GM21390 (cell line): Measurements from ENCODE around the gene KCND1.

Experiments
- ATAC-seq: cut with Tn5 transposase; IDR thresholded peaks from one replicate; pipeline ENCODE4 v1.9.1; 2021; ENCODE audit not compliant: unreplicated experiment

The KCND1 gene

GRCh38 chrX:48938721-48939425 is 32.8 kb downstream of the KCND1 start:
- peak; percentile 39 for ATAC-seq

GRCh38 chrX:48937054-48937907 is 34.4 kb downstream of the KCND1 start:
- peak; percentile 58 for ATAC-seq

GRCh38 chrX:48936429-48937053 is 35.1 kb downstream of the KCND1 start:
- no peak for ATAC-seq

GRCh38 chrX:48935301-48935670 is 36.4 kb downstream of the KCND1 start:
- ATAC-seq: no peak

- ATAC-seq: no peak
Observed at GRCh38 chrX:48934581-48935300, 36.9 kb downstream of the KCND1 start.

GRCh38 chrX:48933757-48934156 is 37.9 kb downstream of the KCND1 start:
- ATAC-seq: no peak

- ATAC-seq: no peak
Observed at GRCh38 chrX:48927736-48928382, 43.8 kb downstream of the KCND1 start.

- ATAC-seq: no peak
Observed at GRCh38 chrX:48927123-48927522, 44.5 kb downstream of the KCND1 start.

- no peak for ATAC-seq
Observed at GRCh38 chrX:48924270-48924669, 47.4 kb downstream of the KCND1 start.

- ATAC-seq: no peak
Observed at GRCh38 chrX:48923771-48924170, 47.9 kb downstream of the KCND1 start.

GRCh38 chrX:48920718-48921104 is 50.9 kb downstream of the KCND1 start:
- no peak for ATAC-seq

- no peak for ATAC-seq
Observed at GRCh38 chrX:48919947-48920717, 51.5 kb downstream of the KCND1 start.

- no peak for ATAC-seq
Observed at GRCh38 chrX:48919360-48919841, 52.2 kb downstream of the KCND1 start.

GRCh38 chrX:48918643-48919340 is 52.9 kb downstream of the KCND1 start, which contains the start of gene PIM2:
Gene PIM2 (minus strand): TSS chrX:48919024. CDS start chrX:48918834, 190 bp downstream.
- peak; percentile 75 for ATAC-seq

GRCh38 chrX:48918301-48918642 is 53.4 kb downstream of the KCND1 start:
- ATAC-seq: no peak

GRCh38 chrX:48917139-48918001 is 54.3 kb downstream of the KCND1 start:
- ATAC-seq: peak; percentile 38

GRCh38 chrX:48914593-48915493 is 56.8 kb downstream of the KCND1 start:
- no peak for ATAC-seq
